ENCODE measurements around the gene ALDH18A1. TPM values are rescaled to one million over a fixed set of nuclear protein-coding genes. Genes with fewer than 3 reads are reported as not detected.
A peak's percentile ranks its signal among the peaks of the same experiment; 100 is the strongest.

ALDH18A1 gene
- total RNA-seq: 11.1 TPM
- long read RNA-seq, transcript ALDH18A1-202 (18 exons, 3,359 nt): major isoform, 13 of 27 reads
- long read RNA-seq, partial matches to known transcripts: 9 of 27 reads
- long read RNA-seq, other reads (novel, unspliced or antisense): 4 of 27 reads

- intact Hi-C loops (cut with micrococcal nuclease): no loop called here
These were observed at the start of gene ALDH18A1 for GRCh38 chr10:95656291-95657164. Gene ALDH18A1 (minus strand): TSS chr10:95656711. CDS start chr10:95653377, 3,334 bp downstream.

DNA sequence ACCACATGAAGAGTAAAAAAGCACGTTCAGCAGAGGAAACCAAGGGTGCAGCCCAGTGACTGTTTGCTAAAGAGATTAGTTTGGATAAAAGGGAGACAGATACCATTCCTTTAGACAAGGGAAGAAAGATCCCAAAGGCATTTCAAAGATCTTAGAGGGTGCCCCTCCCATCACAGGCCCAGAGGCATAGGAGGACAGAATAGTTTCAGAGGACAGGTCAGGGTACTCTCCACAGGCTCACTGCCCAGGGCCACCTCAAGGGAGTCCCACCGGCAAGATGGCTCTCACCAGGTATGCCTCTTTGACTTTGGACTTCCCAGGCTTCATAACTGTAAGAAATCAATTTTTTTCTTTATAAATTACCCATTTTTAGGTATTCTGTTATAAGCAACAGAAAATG lies 41.9 kb upstream of the ALDH18A1 start:
- TF ChIP-seq CTCF (IDR thresholded peaks at IDR 0.05; ENCODE audit: borderline replicate concordance): no peak
- Histone ChIP-seq H3K27ac (replicated peaks) (no peak overlapping the region), H3K4me3 (no peak overlapping the region), H3K36me3 (no peaks in the 10 kb centered on the region), H3K9me3 (replicated peaks) (no peaks in the 10 kb centered on the region), H3K4me1 (peaks cover 3% of the 10 kb centered on the region), H3K27me3 (ENCODE audit: low read depth) (no peaks in the 10 kb centered on the region)
- no peak for DNase-seq
- intact Hi-C loops (cut with micrococcal nuclease): no loop called here

More at GRCh38 chr10:95656291-95657164, at the start of gene ALDH18A1:
- Histone ChIP-seq H3K27me3 (ENCODE audit: low read depth) (no peaks in the 10 kb centered on the region), H3K4me1 (peaks cover 20% of the 10 kb centered on the region), H3K9me3 (replicated peaks) (peaks cover 2% of the 10 kb centered on the region), H3K27ac (replicated peaks) (peak within 1 kb of the TSS; percentile 45), H3K4me3 (peak within 1 kb of the TSS; percentile 82), H3K36me3 (peaks cover 15% of the 10 kb centered on the region)
- peak; percentile 91 for DNase-seq
- TF ChIP-seq CTCF (IDR thresholded peaks at IDR 0.05; ENCODE audit: borderline replicate concordance): no peak

DNA sequence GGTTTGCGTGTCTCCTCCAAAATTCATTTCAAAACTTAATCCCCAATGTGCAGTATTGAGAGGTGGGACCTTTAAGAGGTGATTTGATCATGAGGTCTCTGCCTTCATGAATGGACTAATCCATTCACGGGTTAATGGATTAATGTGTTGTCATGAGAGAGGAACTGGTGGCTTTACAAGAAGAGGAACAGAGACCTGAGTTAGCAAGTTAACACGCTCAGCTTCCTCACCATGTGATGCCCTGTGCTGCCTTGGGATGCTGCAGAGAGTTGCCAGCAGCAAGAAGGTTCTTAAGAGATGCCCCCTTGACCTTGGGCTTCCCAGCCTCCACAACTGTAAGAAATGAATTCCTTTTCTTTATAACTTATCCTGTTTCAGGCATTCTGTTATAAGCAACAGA lies 40.9 kb upstream of the ALDH18A1 start:
- no peaks in the 10 kb centered on the region for H3K9me3 ChIP-seq (replicated peaks)
- no peaks in the 10 kb centered on the region for H3K36me3 ChIP-seq
- peaks cover 13% of the 10 kb centered on the region for H3K4me1 ChIP-seq
- intact Hi-C loops (cut with micrococcal nuclease): no loop called here
- DNase-seq: no peak
- H3K27ac ChIP-seq (replicated peaks): no peak overlapping the region
- no peak for TF ChIP-seq CTCF (IDR thresholded peaks at IDR 0.05; ENCODE audit: borderline replicate concordance)
- no peaks in the 10 kb centered on the region for H3K27me3 ChIP-seq (ENCODE audit: low read depth)
- no peak overlapping the region for H3K4me3 ChIP-seq

GRCh38 chr10:95694665-95695064 lies 38.2 kb upstream of the ALDH18A1 start:
- H3K4me3 ChIP-seq: no peak overlapping the region

More at GRCh38 chr10:95694665-95695064, 38.2 kb upstream of the ALDH18A1 start:
- Histone ChIP-seq H3K27me3 (ENCODE audit: low read depth) (no peaks in the 10 kb centered on the region), H3K4me1 (peaks cover 26% of the 10 kb centered on the region), H3K9me3 (replicated peaks) (no peaks in the 10 kb centered on the region), H3K36me3 (peaks cover 24% of the 10 kb centered on the region), H3K27ac (replicated peaks) (no peak overlapping the region)
- intact Hi-C loops (cut with micrococcal nuclease): no loop called here
- no peak for TF ChIP-seq CTCF (IDR thresholded peaks at IDR 0.05; ENCODE audit: borderline replicate concordance)
- DNase-seq: no peak

Measured in left ventricle myocardium inferior (tissue), 1 donor.